Osteoblast (primary cell): ENCODE measurements around the gene TSPAN17. TPM values are rescaled to one million over a fixed set of nuclear protein-coding genes. Genes with fewer than 3 reads are reported as not detected.

Source experiments
- DNase-seq: peaks from one replicate; pipeline ENCODE4 v3.0.0; 2011; ENCODE audit warnings: low spot score, mixed read lengths; ENCODE audit not compliant: insufficient read length; ENCODE audit errors: missing footprints
- H2AFZ ChIP-seq: 2 replicates; pipeline ENCODE4 v1.6.0; 2011; ENCODE audit warnings: mild to moderate bottlenecking, low read length
- H3K27ac ChIP-seq: 2 replicates; pipeline ENCODE4 v1.5.1; 2011; ENCODE audit warnings: mild to moderate bottlenecking, low read depth, low read length, moderate library complexity
- H3K27me3 ChIP-seq: 2 replicates; pipeline ENCODE4 v1.6.0; 2012; ENCODE audit warnings: mild to moderate bottlenecking, control low read depth, inconsistent platforms, low read length, moderate library complexity; ENCODE audit not compliant: insufficient read depth
- H3K36me3 ChIP-seq: 2 replicates; pipeline ENCODE4 v1.5.1; 2011; ENCODE audit warnings: mild to moderate bottlenecking, low read length, control low read depth, moderate library complexity; ENCODE audit not compliant: insufficient read depth
- H3K4me1 ChIP-seq: 2 replicates; pipeline ENCODE4 v1.5.1; 2011; ENCODE audit warnings: mild to moderate bottlenecking, low read length, control low read depth, moderate library complexity; ENCODE audit not compliant: insufficient read depth
- H3K4me2 ChIP-seq: 2 replicates; pipeline ENCODE4 v1.6.0; 2011; ENCODE audit warnings: mild to moderate bottlenecking, low read length; ENCODE audit not compliant: insufficient read depth
- H3K4me3 ChIP-seq: fragments of 200-600 bp; sonication (generic); 3 replicates; pipeline ENCODE4 v1.5.1; 2012; ENCODE audit warnings: mild to moderate bottlenecking, low read length, inconsistent platforms; ENCODE audit not compliant: insufficient read depth
- H3K79me2 ChIP-seq: 2 replicates; pipeline ENCODE4 v1.6.0; 2012; ENCODE audit warnings: mild to moderate bottlenecking, low read length, control low read depth, inconsistent platforms; ENCODE audit not compliant: insufficient read depth
- H3K9me3 ChIP-seq: 2 replicates; pipeline ENCODE4 v1.5.1; 2011; ENCODE audit warnings: low read depth, low read length, control low read depth
- H4K20me1 ChIP-seq: 2 replicates; pipeline ENCODE4 v1.6.0; 2012; ENCODE audit warnings: mild to moderate bottlenecking, low read length, control low read depth; ENCODE audit not compliant: insufficient read depth
- CTCF ChIP-seq: IDR thresholded peaks from 2 replicates; pipeline ENCODE4 v1.5.1; 2011; ENCODE audit warnings: mild to moderate bottlenecking, low read depth, low read length, moderate library complexity; ENCODE audit errors: extremely low read depth
- total RNA-seq: library from RNA; depleted of rRNA; stranded (reverse); fragments of >200 nt; gene quantifications from 2 replicates; pipeline ENCODE4 v1.2.3, GENCODE V29; 2012

TSPAN17 gene
- total RNA-seq, 1 donor, result 26.1 TPM

- Histone ChIP-seq H3K27me3 (no peaks in the 10 kb centered on the region), H3K9me3 (no peaks in the 10 kb centered on the region), H3K4me2 (no peak overlapping the region), H3K4me3 (no peak overlapping the region), H2AFZ (no peak overlapping the region), H4K20me1 (peaks cover 9% of the 10 kb centered on the region), H3K4me1 (peaks cover 3% of the 10 kb centered on the region), H3K79me2 (no peaks in the 10 kb centered on the region), H3K27ac (no peak overlapping the region), H3K36me3 (no peaks in the 10 kb centered on the region)
- DNase-seq, result no peak
- TF ChIP-seq CTCF, result no peak
Observed at GRCh38 chr5:176606032-176606431, 41.3 kb upstream of the TSPAN17 start.

- no peaks in the 10 kb centered on the region for H3K36me3 ChIP-seq
- H3K27me3 ChIP-seq, result no peaks in the 10 kb centered on the region
- no peak for TF ChIP-seq CTCF
- peaks cover 6% of the 10 kb centered on the region for H3K4me1 ChIP-seq
- DNase-seq, result no peak
- no peak overlapping the region for H3K4me2 ChIP-seq
- H2AFZ ChIP-seq, result no peak overlapping the region
- H3K79me2 ChIP-seq, result no peaks in the 10 kb centered on the region
- no peak overlapping the region for H3K27ac ChIP-seq
- peaks cover 9% of the 10 kb centered on the region for H4K20me1 ChIP-seq
- no peak overlapping the region for H3K4me3 ChIP-seq
- no peaks in the 10 kb centered on the region for H3K9me3 ChIP-seq
Observed at GRCh38 chr5:176606875-176607274, 40.4 kb upstream of the TSPAN17 start.

- H2AFZ ChIP-seq, result no peak overlapping the region
- H3K4me1 ChIP-seq, result peaks cover 6% of the 10 kb centered on the region
- no peak for TF ChIP-seq CTCF
- peaks cover 9% of the 10 kb centered on the region for H4K20me1 ChIP-seq
- H3K79me2 ChIP-seq, result no peaks in the 10 kb centered on the region
- H3K36me3 ChIP-seq, result no peaks in the 10 kb centered on the region
- no peak overlapping the region for H3K4me3 ChIP-seq
- H3K9me3 ChIP-seq, result no peaks in the 10 kb centered on the region
- H3K4me2 ChIP-seq, result no peak overlapping the region
- H3K27ac ChIP-seq, result no peak overlapping the region
- DNase-seq, result no peak
- no peaks in the 10 kb centered on the region for H3K27me3 ChIP-seq
Observed at GRCh38 chr5:176608142-176608705, 39.1 kb upstream of the TSPAN17 start.

- H3K4me1 ChIP-seq, result peaks cover 13% of the 10 kb centered on the region
- no peak overlapping the region for H3K27ac ChIP-seq
- no peaks in the 10 kb centered on the region for H3K27me3 ChIP-seq
- H3K79me2 ChIP-seq, result no peaks in the 10 kb centered on the region
- peak; percentile 77 for DNase-seq
- peak overlapping the region; percentile 68 for H3K4me2 ChIP-seq
- peaks cover 9% of the 10 kb centered on the region for H4K20me1 ChIP-seq
- no peak overlapping the region for H2AFZ ChIP-seq
- H3K4me3 ChIP-seq, result peak overlapping the region; percentile 70
- H3K9me3 ChIP-seq, result no peaks in the 10 kb centered on the region
- no peak for TF ChIP-seq CTCF
- no peaks in the 10 kb centered on the region for H3K36me3 ChIP-seq
Observed at GRCh38 chr5:176608937-176609723, 38.2 kb upstream of the TSPAN17 start.
